NCI-H2196 treated with DMSO at 0.1 percent for 48 hours (cell line): Measurements from ENCODE around the gene FSTL5.
"Not testable (repeated sequence)": the region's sequence is repeated elsewhere in the genome, so short reads cannot be mapped to it uniquely, and the experiment has no call there.

Experiments used
- DNase-seq: peaks from one replicate; lab custom pipeline; 2025; ENCODE audit not compliant: unreplicated experiment; lab: John Stamatoyannopoulos, UW

The FSTL5 gene

DNA sequence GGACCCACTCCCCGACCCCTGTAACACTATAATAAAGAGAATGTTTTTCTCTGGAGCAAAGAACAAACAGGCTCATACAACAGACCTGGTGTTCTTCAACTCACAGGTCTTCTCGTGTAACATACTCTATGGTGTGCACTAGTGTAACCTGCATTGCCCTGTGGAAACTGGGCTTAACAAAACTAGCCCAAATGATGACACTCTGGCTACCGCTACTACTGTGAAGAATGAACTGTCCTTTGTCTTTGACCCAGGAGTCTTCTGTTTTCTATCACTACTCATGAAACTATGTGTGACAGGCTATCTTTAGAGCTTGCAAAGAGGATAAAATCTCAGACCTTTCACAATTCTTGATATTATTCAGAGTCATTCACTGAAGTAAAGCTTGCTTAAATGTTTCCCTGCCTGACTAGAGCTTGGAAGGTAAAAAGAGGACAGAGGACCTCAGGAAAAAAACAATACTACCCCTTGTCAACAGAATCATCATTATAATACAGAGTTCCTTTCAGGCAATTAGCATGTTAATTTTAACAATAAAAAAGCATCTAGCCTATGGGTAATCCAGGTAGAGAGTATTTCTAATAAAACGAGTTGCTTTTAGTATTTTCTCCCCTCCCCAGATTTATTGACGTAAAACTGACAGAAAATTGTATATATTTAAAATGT lies 59.2 kb downstream of the FSTL5 start:
- no peak for DNase-seq

DNA sequence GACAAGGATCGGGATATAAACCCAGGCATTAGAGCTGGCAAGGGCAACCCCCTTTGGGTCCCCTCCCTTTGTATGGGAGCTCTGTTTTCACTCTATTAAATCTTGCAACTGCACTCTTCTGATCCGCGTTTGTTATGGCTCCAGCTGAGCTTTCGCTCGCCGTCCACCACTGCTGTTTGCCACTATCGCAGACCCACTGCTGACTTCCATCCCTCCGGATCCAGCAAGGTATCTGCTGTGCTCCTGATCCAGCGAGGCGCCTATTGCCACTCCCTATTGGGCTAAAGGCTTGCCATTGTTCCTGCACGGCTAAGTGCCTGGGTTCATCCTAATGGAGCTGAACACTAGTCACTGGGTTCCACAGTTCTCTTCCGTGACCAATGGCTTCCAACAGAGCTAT lies 59.9 kb downstream of the FSTL5 start:
- DNase-seq, result not testable (repeated sequence)

DNA sequence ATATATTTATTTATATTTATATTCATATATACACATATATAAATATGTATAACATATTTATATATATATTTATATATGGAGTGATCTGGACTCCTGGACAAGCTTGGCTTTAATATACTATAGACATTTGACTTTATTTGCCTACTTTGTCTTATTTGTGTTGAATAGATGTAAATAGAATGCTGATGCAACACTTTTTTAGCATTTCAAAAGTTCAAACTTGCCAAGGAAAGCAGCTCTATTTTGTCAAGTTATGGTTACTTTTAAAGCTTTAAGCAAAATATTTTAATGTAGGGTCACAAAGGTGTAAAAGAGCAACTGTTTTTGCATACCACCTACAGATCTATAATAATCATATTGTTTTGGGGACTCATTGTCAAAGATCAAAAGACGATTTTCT lies 61.1 kb downstream of the FSTL5 start:
- no peak for DNase-seq

DNA sequence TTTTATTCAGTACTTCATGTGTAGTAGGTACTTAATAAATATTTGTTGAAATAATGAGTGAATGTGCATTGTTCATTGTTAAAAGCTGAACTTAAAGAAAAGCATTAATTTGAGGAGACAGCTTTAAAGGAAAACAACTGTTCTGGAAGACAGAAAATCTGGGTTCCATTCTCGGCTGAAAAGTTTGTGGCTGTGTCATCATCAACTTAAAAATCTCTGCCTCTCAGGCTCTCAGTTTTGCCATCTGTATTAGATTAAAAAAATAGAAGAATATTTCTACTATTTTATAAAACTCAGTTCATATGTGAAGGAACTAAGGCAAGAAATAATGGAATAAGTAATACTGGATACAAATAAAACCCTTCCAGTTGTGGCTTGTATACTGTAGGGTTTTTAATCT lies 62.5 kb downstream of the FSTL5 start:
- no peak for DNase-seq

DNA sequence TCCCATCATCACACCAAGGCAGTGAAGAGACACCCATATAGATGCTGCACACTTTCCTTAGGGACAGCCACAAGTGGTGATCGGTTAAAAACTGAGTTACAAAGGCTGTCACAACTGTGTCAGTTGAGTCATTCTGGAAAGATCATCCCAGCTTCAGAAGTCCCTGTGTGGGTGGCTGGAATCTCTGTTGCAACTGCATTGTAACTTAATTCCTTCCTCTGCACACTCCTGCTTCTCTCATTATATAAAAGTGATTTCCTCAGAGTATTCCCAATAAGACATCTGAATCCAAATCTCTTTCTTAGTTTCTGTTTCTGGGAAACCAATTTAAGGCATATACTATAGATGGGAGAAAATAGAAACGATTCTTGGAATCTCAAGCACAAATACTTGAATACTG lies 88.1 kb downstream of the FSTL5 start:
- DNase-seq, result no peak

DNA sequence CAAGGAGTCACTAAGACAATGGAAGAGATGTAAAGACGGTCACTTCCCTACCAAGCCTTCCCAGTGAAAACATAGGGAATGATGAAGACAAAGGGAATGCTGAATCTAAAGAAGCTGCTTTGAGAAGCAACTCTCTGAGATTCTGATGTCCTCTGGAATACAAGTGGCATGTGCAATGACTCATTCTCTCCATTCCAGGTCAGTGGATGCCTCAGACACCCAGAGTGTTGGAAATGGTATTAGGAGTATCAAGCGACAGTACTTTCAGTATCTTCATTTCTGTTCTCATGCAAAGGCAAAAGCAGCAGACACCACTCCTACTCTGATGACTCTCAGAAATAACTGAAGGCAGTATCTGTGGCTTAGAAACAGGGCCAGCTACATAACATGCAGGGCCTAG lies 102.6 kb downstream of the FSTL5 start:
- DNase-seq, result no peak

DNA sequence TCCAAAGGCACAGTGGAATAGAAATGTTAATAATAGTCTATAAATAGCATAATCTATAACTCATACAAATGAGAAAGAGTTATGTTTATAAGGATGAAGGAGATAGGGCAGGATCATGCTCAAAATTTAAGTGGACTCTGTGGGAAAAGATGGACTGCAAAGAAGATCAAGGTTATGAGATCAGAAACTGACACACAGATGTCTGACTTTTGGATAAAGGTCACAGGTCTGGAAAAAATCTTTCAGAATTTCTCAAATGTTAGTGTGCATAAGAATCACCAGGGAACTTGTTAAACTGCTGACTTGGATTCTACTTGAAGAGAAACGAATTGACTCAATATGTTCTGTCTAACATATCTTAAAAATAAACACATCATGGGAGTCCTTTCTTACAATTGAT lies 104.1 kb downstream of the FSTL5 start:
- no peak for DNase-seq

DNA sequence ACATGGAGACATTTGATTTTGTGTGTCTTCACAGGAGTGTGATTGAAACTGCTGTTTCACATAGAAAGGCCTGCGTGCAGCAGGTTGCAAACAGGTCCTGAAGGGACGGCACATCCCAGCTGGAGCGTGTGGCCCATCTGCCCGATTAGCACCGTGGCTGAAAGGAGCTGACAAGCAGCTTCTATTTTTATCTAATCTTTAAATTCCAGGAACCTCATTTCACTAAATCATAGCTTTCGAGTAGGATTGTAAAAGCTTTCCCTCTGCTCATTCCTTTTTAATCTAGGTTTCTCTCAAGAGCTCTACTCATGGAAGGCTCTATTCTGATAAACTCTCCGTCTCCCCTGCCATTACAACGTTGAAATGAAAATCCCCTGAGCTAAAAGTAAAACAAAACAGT lies 106.8 kb downstream of the FSTL5 start:
- DNase-seq, result no peak

DNA sequence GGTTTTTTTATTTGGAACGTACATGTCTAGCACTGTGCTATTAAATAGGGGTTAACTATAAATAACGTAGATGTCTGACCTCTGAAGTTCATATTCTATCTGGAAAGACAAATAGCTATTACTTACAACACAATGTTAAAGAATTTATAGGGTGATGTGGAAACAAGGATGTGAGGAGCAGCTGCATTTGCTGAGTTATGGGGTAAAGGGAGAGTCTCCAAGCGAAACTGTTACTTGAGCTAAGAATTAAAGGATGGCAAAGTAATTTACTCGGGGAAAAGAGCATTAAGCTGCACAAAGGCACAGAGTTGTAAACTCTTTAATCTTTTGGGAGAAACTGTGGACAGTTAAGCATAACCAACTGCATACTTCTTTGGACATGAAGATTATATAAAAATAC lies 117.7 kb downstream of the FSTL5 start:
- DNase-seq, result no peak

DNA sequence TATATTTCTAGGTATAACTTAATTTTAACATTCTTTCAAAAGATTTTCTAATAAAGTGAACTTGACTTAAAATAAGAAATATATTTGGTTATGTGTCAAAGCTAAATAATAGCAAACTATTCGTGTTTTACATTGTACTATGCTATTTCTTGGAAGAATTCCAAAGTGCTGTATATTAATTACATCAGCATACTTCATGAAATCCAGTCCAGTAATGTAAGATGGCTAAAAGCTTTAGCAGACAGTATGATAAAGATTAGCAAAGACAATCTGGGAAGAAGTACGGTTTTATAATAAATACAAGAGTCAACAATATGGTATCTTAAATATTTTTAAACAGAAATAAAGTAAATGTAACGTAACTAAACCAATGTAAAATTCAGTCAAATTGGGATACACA lies 125.7 kb downstream of the FSTL5 start:
- DNase-seq, result no peak

DNA sequence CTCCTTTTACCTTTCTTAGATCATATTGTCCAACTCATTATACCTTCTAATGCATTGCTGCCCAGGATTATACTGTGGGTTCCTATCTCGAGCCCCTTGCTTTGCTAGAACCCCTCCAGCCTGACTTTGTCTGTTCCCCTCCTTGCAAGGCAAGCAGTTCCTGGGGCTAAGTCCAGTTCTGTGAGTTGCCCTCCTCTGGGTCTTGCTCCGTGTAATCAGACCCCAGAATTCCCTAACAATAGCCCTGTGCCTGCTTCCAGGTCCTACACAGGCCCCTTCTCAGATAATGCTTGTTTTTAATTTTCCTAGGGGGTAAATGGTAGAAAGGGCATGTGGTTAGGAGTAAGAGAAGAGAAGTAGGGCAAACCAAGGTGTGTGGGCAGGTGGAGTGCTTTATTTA lies 145.9 kb downstream of the FSTL5 start:
- DNase-seq, result no peak

DNA sequence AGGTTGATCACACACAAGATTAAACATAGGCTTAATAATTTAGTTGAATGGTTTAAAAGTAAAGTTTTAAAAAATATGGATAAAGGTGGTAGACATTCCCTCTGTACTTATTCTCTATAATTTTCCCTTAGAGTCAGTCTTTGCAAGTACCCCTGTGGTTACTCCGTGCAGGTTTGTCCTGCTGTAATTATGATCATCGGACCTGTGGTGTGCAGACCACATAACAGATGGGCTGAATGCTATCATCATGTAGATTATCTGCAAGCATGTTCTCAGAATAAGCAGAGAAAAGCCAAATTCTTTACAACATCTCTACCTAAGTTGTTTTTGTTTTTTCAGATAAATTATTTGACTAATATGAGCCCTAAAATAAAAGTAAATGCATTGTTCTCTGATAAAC lies 146.8 kb downstream of the FSTL5 start:
- no peak for DNase-seq

DNA sequence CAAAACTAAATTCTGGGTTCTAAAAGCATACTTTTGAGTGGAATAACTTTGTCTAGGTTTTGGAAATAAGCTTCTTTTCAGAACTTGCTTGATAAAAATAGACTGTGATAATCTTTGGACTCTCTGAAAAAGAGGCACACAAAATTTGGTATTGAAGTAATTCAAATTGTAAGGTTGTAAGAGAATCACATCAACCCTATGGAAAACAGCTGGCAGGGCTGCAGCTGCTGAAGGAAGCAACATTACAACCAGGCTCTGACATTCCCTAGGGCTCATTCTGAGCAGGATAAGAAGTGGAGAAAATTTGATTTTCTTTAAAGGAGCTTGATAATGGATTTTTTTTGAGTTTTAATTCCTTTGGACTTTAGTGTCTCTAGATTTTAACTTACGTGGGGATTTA lies 147.6 kb downstream of the FSTL5 start:
- DNase-seq, result no peak

DNA sequence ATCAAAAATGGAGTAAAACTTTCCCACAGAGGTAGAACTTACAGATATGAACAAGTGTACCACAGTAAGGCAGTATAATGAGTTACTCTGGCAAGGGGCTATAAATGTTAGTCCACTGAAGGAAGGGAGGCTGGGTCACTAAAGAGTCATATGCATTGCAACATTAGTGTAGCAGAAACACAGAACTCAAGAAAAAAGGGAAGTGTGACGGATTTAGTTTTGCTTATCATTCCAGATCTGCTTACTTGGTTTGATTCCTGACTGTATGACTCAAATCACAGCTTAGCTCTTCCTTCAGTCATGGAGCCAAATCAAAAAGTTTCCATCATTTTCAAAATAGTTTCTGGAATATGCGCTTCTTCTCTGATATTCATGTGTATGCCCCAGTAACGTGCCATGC lies 148.7 kb downstream of the FSTL5 start:
- DNase-seq, result no peak

DNA sequence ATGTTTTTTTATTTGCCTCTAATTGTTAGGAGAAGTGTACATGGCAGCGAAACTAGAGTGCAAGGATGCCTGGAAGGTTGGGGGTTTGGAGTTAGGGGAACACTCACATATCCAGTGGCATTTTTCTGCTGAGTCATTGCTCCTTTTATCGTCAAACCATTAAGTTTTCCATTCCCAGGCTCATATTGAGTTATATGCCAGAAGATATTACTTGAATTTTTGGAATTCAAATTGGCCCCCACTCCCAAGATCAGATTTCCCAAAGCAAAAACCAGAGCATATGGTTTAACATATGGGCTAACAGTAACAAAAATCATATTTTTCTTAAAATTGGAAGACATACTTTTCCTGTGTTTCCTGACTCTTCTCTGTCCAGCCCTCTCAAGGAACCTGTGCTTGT lies 152.7 kb downstream of the FSTL5 start:
- no peak for DNase-seq

DNA sequence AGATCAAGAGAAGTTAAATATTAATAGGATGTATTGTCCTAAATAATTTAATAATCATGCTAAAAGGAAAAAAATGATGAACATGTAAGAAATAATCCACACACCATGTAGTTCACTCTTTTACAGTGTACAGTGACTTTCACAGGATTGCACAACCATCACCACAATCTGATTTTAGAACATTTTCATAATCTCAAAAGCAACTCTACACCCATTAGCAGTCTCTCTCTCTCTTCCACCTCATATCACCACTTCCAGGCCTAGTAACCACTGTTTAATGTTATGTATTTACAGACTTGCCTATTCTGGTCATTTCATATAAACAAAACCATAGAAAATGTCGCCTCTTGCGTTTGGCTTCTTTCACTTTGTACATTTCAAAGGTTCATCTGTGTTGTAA lies 153.4 kb downstream of the FSTL5 start:
- DNase-seq, result no peak

DNA sequence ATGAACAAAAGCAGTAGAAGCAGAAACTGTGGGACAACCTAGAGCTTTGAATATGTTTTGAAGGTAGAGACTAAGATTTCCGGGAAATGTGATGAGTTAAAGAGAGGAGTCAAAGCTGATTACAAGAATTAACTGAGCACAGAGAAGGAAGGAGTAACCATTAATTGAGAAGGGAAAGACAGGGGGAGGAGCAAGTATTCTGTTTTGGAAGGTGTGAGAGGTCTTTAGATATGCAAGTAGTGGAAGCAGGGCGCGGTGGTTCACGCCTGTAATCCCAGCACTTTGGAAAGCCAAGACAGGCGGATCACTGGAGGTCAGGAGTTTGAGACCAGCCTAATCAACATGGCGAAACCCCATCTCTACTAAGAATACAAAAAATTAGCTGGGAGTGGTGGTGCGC lies 171.5 kb downstream of the FSTL5 start:
- no peak for DNase-seq

DNA sequence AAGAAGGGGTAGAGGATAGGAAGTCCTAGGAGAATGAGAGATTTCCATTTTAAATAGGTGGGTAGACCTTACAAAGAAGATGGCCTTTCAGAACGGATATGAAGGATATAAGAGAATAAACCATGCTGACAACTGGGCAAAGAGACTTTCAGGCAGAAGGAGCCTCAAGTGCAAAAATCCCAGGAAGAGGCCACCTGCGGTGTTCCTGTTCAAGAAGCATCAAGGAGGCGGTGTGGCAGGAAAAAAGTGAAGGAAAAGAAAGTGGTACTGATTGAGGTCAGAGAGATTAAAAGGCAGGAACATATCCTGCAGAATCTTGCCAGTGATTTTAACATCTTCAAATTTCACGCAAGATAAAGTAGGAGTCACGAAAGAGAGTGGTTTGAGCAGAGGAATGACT lies 172.0 kb downstream of the FSTL5 start:
- no peak for DNase-seq

DNA sequence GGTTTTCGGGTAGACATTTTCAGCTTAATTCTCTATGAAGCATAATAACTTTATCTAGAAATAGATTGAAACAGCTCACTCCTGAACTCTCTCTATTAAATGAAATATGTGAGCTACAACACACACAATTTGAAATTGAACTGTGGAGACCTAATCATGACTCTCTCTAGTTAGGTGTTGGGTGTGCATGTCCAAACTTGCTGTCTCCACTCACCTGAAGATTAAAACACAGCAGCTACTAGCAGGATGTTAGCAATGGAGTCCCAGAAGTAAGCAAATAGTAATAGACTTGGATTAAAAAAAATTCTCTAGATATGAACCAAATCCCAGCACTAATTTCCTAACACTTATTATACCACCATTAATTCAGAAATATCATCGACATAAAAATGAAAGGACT lies 173.1 kb downstream of the FSTL5 start:
- no peak for DNase-seq

DNA sequence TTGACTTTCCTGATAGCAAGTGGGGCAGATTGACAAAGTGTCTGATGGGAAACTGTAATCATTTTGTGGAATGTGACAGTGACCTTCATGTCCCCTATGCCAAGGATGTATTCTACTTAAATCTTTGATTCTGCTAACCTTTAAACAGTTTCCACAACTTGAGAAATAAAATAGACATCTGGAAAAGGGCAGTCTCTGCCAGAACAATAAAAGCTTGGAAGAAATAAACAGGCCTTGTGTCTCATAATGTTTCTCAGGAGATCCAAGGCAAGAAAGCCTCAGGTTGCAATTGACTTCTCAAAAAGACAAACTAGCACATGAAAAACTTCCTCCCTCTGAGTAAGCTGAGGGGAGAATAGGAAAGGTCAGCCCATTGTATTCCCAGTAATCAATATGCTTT lies 174.9 kb downstream of the FSTL5 start:
- DNase-seq, result no peak

DNA sequence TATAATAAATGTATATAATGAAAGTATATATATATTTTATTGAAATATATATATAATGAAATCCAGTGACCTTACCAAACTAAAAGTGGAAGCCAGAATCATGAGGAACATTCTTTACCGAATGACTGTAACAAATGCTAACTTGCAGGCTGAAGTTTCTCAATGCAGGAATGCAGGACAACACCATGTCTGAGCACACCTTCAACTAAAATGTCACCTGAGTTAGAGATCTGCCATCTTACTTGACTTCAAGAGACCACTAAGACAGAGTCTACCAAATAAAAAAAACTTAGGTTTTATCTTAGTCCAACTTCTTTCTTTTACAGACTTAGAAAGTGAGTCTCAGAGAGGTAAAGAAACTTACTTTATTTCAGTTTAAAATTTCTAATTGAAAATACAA lies 176.2 kb downstream of the FSTL5 start:
- DNase-seq, result no peak

DNA sequence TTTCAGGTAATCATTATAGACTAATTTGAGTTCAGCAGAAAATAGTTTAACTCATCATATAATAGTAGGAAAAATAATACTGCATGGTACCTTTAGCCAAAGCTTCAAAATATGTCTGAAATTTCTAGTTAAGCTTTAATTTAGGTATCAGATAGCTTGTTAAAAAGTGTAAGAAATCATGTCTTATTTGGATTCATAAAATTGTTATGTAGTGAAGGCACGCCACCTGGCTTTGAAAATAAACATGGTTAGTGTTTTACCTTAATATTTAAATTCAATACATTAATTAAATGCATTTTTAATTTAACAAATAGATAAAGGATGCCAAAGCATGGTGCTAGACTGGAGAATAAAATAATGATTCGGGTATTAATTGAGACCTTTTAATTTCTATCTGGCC lies 211.4 kb downstream of the FSTL5 start:
- no peak for DNase-seq

DNA sequence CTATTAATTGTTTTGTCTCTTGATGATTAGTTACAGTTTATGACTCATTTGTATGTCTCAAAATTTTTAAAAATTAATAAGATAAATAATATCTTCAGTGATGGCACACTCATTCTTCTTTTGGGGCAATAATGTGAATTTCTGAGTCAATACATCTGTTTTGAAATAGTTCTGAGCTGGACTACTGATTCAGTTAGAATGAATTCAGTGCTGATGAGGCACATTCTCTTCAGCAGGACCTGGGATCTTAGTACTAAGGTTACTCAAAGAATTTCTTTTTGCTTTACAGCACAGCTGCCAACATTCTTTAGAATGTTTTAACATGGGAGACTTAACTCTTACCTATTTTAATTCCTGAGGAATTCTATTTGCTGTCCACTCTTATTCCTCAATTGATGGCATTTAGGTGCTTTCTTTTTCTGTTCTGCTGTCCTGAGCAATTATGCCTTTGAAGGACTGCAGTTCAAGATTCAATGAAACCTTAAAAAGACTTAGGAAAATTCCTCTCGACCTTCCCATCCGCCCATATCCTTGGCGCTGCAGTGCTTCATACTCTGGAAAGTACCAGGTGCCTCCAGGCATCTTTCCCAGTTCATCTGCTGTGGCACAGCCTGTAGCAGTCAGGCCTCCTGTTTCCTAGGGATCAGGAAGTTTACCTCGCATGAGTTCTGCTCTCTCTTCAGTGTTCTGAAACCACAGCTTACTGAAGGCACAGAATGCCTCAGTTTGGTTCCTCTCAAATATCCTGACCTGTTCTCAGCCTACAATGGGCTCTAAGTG lies 213.7 kb downstream of the FSTL5 start:
- no peak for DNase-seq
